A549 (cell line): ENCODE data around the gene ITPRIP. TPM values are rescaled to one million over a fixed set of nuclear protein-coding genes. Genes with fewer than 3 reads are reported as not detected.

Experiments used
- ATAC-seq, 2 experiments: fragments of 200-7000 bp in 1 of 2; fragments of >200 bp in 1 of 2; cut with Nextera tagmentation in 1 of 2; cut with Tn5 transposase in 1 of 2; 3 replicates each; pipeline versions ENCODE4 v1.8.0 to v1.9.1; 2018 to 2020; ENCODE audit warnings: mild to moderate bottlenecking in 1 of 2, moderate library complexity in 1 of 2
- CTCF ChIA-PET: fragments of 300-600 bp; sonication (Branson Sonifier 250); formaldehyde crosslinking; extraction: SDS; loops from one replicate; lab custom pipeline; 2021; ENCODE audit warnings: antibody characterized with exemption, inconsistent platforms; lab: Yijun Ruan, JAX
- POLR2A ChIA-PET: fragments of 350-600 bp; formaldehyde crosslinking; extraction: SDS; loops from one replicate; lab custom pipeline; 2021; ENCODE audit warnings: antibody characterized with exemption, inconsistent platforms; lab: Yijun Ruan, JAX
- DNase-seq, 2 experiments: peaks; one replicate each; pipeline versions ENCODE4 v3.0.0 to v3.0.0-alpha.2; 2011 to 2016; ENCODE audit warnings: low read depth in 1 of 2, low spot score in 1 of 2
- FAIRE-seq: peaks from 2 replicates; lab custom pipeline; 2011; peaks lifted over from hg19 to GRCh38; lab: Jason Lieb, UNC
- H3K27ac ChIP-seq, 2 experiments: fragments of >200 bp; sonication (Bioruptor Twin); formaldehyde crosslinking; 3 replicates each; pipeline ENCODE4 v1.5.1; 2016 to 2017
- H3K4me1 ChIP-seq: fragments of >200 bp; sonication (Bioruptor Twin); formaldehyde crosslinking; 3 replicates; pipeline ENCODE4 v1.6.1; 2016
- H3K4me2 ChIP-seq: fragments of >200 bp; sonication (Bioruptor Twin); formaldehyde crosslinking; 3 replicates; pipeline ENCODE4 v1.6.1; 2016
- H3K4me3 ChIP-seq: fragments of >200 bp; sonication (Bioruptor Twin); formaldehyde crosslinking; 3 replicates; pipeline ENCODE4 v1.5.1; 2016
- H3K9me3 ChIP-seq: fragments of >200 bp; sonication (Bioruptor Twin); formaldehyde crosslinking; 3 replicates; pipeline ENCODE4 v1.6.1; 2016
- BCL3 ChIP-seq: fragments of >200 bp; sonication (Bioruptor Twin); formaldehyde crosslinking; IDR thresholded peaks from 3 replicates; pipeline ENCODE4 v1.6.1; 2016
- CHD2 ChIP-seq: fragments of 150-350 bp; IDR thresholded peaks from 2 replicates; pipeline ENCODE4 v1.6.1; 2014; ENCODE audit warnings: low read length; ENCODE audit not compliant: partially characterized antibody
- E2F6 ChIP-seq: IDR thresholded peaks from 2 replicates; pipeline ENCODE4 v1.6.1; 2012; ENCODE audit warnings: low read depth, borderline replicate concordance
- EHF ChIP-seq: fragments of 250-450 bp; sonication (Bioruptor Pico); IDR thresholded peaks from 2 replicates; pipeline ENCODE4 v1.5.0; 2020; ENCODE audit warnings: mild to moderate bottlenecking
- ESRRA ChIP-seq: fragments of 150-350 bp; IDR thresholded peaks from 2 replicates; pipeline ENCODE4 v1.6.1; 2014; ENCODE audit warnings: mild to moderate bottlenecking, low read length, borderline replicate concordance
- FOSB ChIP-seq: fragments of 250-450 bp; sonication (Bioruptor Pico); IDR thresholded peaks from 2 replicates; pipeline ENCODE4 v1.5.0; 2020; ENCODE audit warnings: mild to moderate bottlenecking, moderate library complexity
- FOSL2 ChIP-seq, 2 experiments: fragments of 450-650 bp in 1 of 2; fragments of >200 bp in 1 of 2; sonication (Bioruptor Twin) in 1 of 2; formaldehyde crosslinking; IDR thresholded peaks; 2 replicates each; pipeline versions ENCODE4 v1.5.0 to v1.6.1; 2016 to 2020; ENCODE audit warnings: mild to moderate bottlenecking in 1 of 2, moderate library complexity in 1 of 2
- FOXS1 ChIP-seq: fragments of 250-450 bp; sonication (Bioruptor Pico); IDR thresholded peaks from 2 replicates; pipeline ENCODE4 v1.5.0; 2020; ENCODE audit warnings: mild to moderate bottlenecking, moderate library complexity
- HDAC2 ChIP-seq: fragments of 200-600 bp; sonication (generic); IDR thresholded peaks from 2 replicates; pipeline ENCODE4 v1.6.1; 2016
- HEYL ChIP-seq: fragments of 250-450 bp; sonication (Bioruptor Pico); IDR thresholded peaks from 2 replicates; pipeline ENCODE4 v1.8.0; 2021; ENCODE audit warnings: mild to moderate bottlenecking, moderate library complexity
- HOXA7 ChIP-seq: fragments of 250-450 bp; sonication (Bioruptor Pico); IDR thresholded peaks from 2 replicates; pipeline ENCODE4 v1.5.0; 2020; ENCODE audit warnings: mild to moderate bottlenecking, moderate library complexity
- HOXB13 ChIP-seq: fragments of 250-450 bp; sonication (Bioruptor Pico); IDR thresholded peaks from 2 replicates; pipeline ENCODE4 v1.5.0; 2020; ENCODE audit warnings: low read depth, mild to moderate bottlenecking, moderate library complexity
- KDM1A ChIP-seq: fragments of 200-600 bp; sonication (generic); IDR thresholded peaks from 2 replicates; pipeline ENCODE4 v1.6.1; 2016; ENCODE audit warnings: low read depth, mild to moderate bottlenecking
- KDM5A ChIP-seq: fragments of 200-600 bp; sonication (generic); IDR thresholded peaks from 2 replicates; pipeline ENCODE4 v1.6.1; 2016; ENCODE audit warnings: antibody characterized with exemption, mild to moderate bottlenecking
- MAX ChIP-seq: IDR thresholded peaks from 2 replicates; pipeline ENCODE4 v1.6.1; 2012
- MAZ ChIP-seq: fragments of 150-350 bp; IDR thresholded peaks from 2 replicates; pipeline ENCODE4 v1.6.1; 2014; ENCODE audit warnings: antibody characterized with exemption, low read depth, low read length, borderline replicate concordance
- NPAS2 ChIP-seq: fragments of 250-450 bp; sonication (Bioruptor Pico); IDR thresholded peaks from 2 replicates; pipeline ENCODE4 v1.8.0; 2022; ENCODE audit warnings: mild to moderate bottlenecking, moderate library complexity, borderline replicate concordance
- NR3C1 ChIP-seq: fragments of >200 bp; sonication (Bioruptor Twin); formaldehyde crosslinking; IDR thresholded peaks from 3 replicates; pipeline ENCODE4 v1.6.1; 2017
- PHF8 ChIP-seq: fragments of 200-600 bp; sonication (generic); IDR thresholded peaks from 2 replicates; pipeline ENCODE4 v1.6.1; 2016; ENCODE audit warnings: low read depth, mild to moderate bottlenecking, antibody characterized with exemption, moderate library complexity, borderline replicate concordance
- POLR2A ChIP-seq: IDR thresholded peaks from 2 replicates; pipeline ENCODE4 v1.6.1; 2012; ENCODE audit warnings: mild to moderate bottlenecking, low read length
- POLR2AphosphoS2 ChIP-seq: conservative IDR thresholded peaks from 2 replicates; pipeline ENCODE4 v1.6.1; 2012; ENCODE audit warnings: low read length, improper control_type of control experiment, inconsistent platforms
- RAD21 ChIP-seq, 2 experiments: fragments of >200 bp in 1 of 2; sonication (Bioruptor Twin) in 1 of 2; formaldehyde crosslinking in 1 of 2; IDR thresholded peaks in 1 of 2; conservative IDR thresholded peaks in 1 of 2; 2 replicates in 1 of 2; 3 replicates in 1 of 2; pipeline ENCODE4 v1.6.1; 2012 to 2018; ENCODE audit warnings: inconsistent platforms in 1 of 2
- REST ChIP-seq: fragments of 200-600 bp; sonication (generic); IDR thresholded peaks from 2 replicates; pipeline ENCODE4 v1.6.1; 2016; ENCODE audit warnings: antibody characterized with exemption, mild to moderate bottlenecking, moderate library complexity
- RFX5 ChIP-seq: fragments of 450-650 bp; IDR thresholded peaks from 2 replicates; pipeline ENCODE4 v1.7.1; 2014; ENCODE audit warnings: antibody characterized with exemption, mild to moderate bottlenecking, moderate library complexity
- SMC3 ChIP-seq: fragments of >200 bp; sonication (Bioruptor Twin); formaldehyde crosslinking; IDR thresholded peaks from 3 replicates; pipeline ENCODE4 v1.6.1; 2018; ENCODE audit warnings: inconsistent platforms
- SREBF2 ChIP-seq: fragments of 450-650 bp; IDR thresholded peaks from 2 replicates; pipeline ENCODE4 v1.6.1; 2014; ENCODE audit warnings: mild to moderate bottlenecking, moderate library complexity
- TFCP2L1 ChIP-seq: fragments of 250-450 bp; sonication (Bioruptor Pico); IDR thresholded peaks from 2 replicates; pipeline ENCODE4 v1.5.0; 2021; ENCODE audit warnings: mild to moderate bottlenecking
- ZFP36 ChIP-seq: fragments of 450-650 bp; IDR thresholded peaks from 2 replicates; pipeline ENCODE4 v1.6.1; 2014; ENCODE audit warnings: borderline replicate concordance; ENCODE audit not compliant: partially characterized antibody
- ZSCAN20 ChIP-seq: fragments of 250-450 bp; sonication (Bioruptor Pico); IDR thresholded peaks from 2 replicates; pipeline ENCODE4 v1.8.0; 2022; ENCODE audit warnings: mild to moderate bottlenecking, moderate library complexity
- WGBS: methylation state at CpG from one replicate; pipeline ENCODE4 v1.1.6; 2017; ENCODE audit errors: missing lambda C conversion rate; 5-methylcytosine and 5-hydroxymethylcytosine counted together
- polyA plus RNA-seq, 4 experiments: library from polyadenylated mRNA; depleted of rRNA in 3 of 4; stranded (reverse); fragments of >200 nt; fragmentation: RNase III in 1 of 4; extraction: RNeasy Plus Mini Kit Qiagen cat#74134 plus additional on column Dnase treatment in 1 of 4; gene quantifications; 2 replicates in 3 of 4; 3 replicates in 1 of 4; pipeline ENCODE4 v1.2.3, GENCODE V29; 2011 to 2017

Gene ITPRIP
- polyA plus RNA-seq, 2 of the 4 experiments (the other 2 are of a cell fraction): 14.8 to 21.0 TPM

- H3K27ac ChIP-seq: peak overlapping the region; percentile 82 to 91
- 3% methylated on average over 10 of the region's 10 CpGs for WGBS
- no peaks in the 10 kb centered on the region for H3K9me3 ChIP-seq
- CTCF ChIA-PET: interaction anchor here (1.2 kb wide), 1 partner anchor 9 kb away, joined by 3 read pairs; no protein-coding TSS in a partner anchor
- TF ChIP-seq HOXB13 (CRISPR knock-in tag) (no peak), PHF8 (0 out of 2 replicates have a peak, but pooled peaks have one; percentile 35)
- peak overlapping the region; percentile 68 for H3K4me3 ChIP-seq
- peaks cover 16% of the 10 kb centered on the region; the same call in 2 of the 3 replicates for H3K4me1 ChIP-seq
- POLR2A ChIA-PET: interaction anchor here (0.9 to 3.2 kb wide), 12 partner anchors 10 to 220 kb away, joined by 3 to 27 read pairs (median 4); partner anchors contain the start of genes CFAP58, GSTO1, ITPRIP and SFR1
- peak overlapping the region; percentile 91 for H3K4me2 ChIP-seq
- ATAC-seq: peak; percentile 2; a peak in 3 of 6 replicates
- FAIRE-seq: no peak
- no peak for DNase-seq
Observed at GRCh38 chr10:104268405-104268712, 69.9 kb downstream of the ITPRIP start.

- no peak for TF ChIP-seq MAZ
- no peak for TF ChIP-seq HOXA7 (CRISPR knock-in tag)
- TF ChIP-seq CHD2: no peak
- no peak for TF ChIP-seq ESRRA
- no peak for TF ChIP-seq TFCP2L1 (CRISPR knock-in tag)
- no peak for TF ChIP-seq NPAS2 (CRISPR knock-in tag)
- TF ChIP-seq FOXS1 (CRISPR knock-in tag): no peak
- no peak for TF ChIP-seq POLR2A
- TF ChIP-seq E2F6: no peak
- TF ChIP-seq HDAC2: no peak
- TF ChIP-seq REST: no peak
- TF ChIP-seq RAD21 (conservative IDR thresholded peaks at IDR 0.05 in 1 of 2, IDR thresholded peaks at IDR 0.05 in 1 of 2): no peak
- no peak for TF ChIP-seq HOXB13 (CRISPR knock-in tag)
- no peak for TF ChIP-seq KDM1A
- no peak for TF ChIP-seq SREBF2
- TF ChIP-seq POLR2AphosphoS2: no peak
- no peak for TF ChIP-seq KDM5A
- TF ChIP-seq, all 56 proteins: peak for 0
- peak overlapping the region; percentile 91 for H3K4me2 ChIP-seq
- H3K4me3 ChIP-seq: peak overlapping the region; percentile 68
- H3K9me3 ChIP-seq: no peaks in the 10 kb centered on the region
- 91% methylated on average over 14 of the region's 14 CpGs for whole genome bisulfite sequencing
- no peak for DNase-seq
- FAIRE-seq: no peak
- H3K4me1 ChIP-seq: peaks cover 16% of the 10 kb centered on the region; the same call in 2 of the 3 replicates
- ATAC-seq: peak in 1 of 2 experiments; percentile 9; a peak in 1 of 6 replicates
- H3K27ac ChIP-seq: peak overlapping the region; percentile 82 to 91
- CTCF ChIA-PET: interaction anchor here (0.6 to 1.2 kb wide), 3 partner anchors 8 to 222 kb away, joined by 3 to 5 read pairs (median 3); no protein-coding TSS in a partner anchor
- POLR2A ChIA-PET: interaction anchor here (3.2 kb wide), 1 partner anchor 12 kb away, joined by 27 read pairs; the partner anchor contains the start of gene GSTO1
Observed at GRCh38 chr10:104267721-104268404, 70.4 kb downstream of the ITPRIP start.

GRCh38 chr10:104264783-104265182 is 73.5 kb downstream of the ITPRIP start:
- DNase-seq (no peak), FAIRE-seq (no peak), ATAC-seq (no peak)
- Histone ChIP-seq H3K4me2 (no peak overlapping the region), H3K4me1 (peaks cover 30% of the 10 kb centered on the region), H3K4me3 (no peak overlapping the region), H3K27ac (no peak overlapping the region), H3K9me3 (no peaks in the 10 kb centered on the region)
- CTCF ChIA-PET: interaction anchor here (1.6 kb wide), 1 partner anchor 220 kb away, joined by 4 read pairs; no protein-coding TSS in a partner anchor
- TF ChIP-seq NR3C1: no peak
- TF ChIP-seq FOSB (CRISPR knock-in tag): no peak
- no peak for TF ChIP-seq FOXS1 (CRISPR knock-in tag)
- no peak for TF ChIP-seq ZFP36
- no peak for TF ChIP-seq FOSL2 (IDR thresholded peaks at IDR 0.05)
- TF ChIP-seq FOSL2 (CRISPR knock-in tag; IDR thresholded peaks at IDR 0.05): no peak
- TF ChIP-seq SMC3: no peak
- no peak for TF ChIP-seq EHF (CRISPR knock-in tag)
- TF ChIP-seq RFX5: no peak
- no peak for TF ChIP-seq ZSCAN20 (CRISPR knock-in tag)
- TF ChIP-seq HOXA7 (CRISPR knock-in tag): no peak
- no peak for TF ChIP-seq HDAC2
- no peak for TF ChIP-seq HEYL (CRISPR knock-in tag)
- no peak for TF ChIP-seq BCL3
- TF ChIP-seq MAX: no peak
- no peak for TF ChIP-seq MAZ
- POLR2A ChIA-PET: no interaction called here
- WGBS: 95% methylated on average over 5 of the region's 5 CpGs
